Esophagus squamous epithelium (tissue), 4 donors: ENCODE data around the gene HUS1.

Experiments
- POLR2A ChIP-seq, 4 donors: fragments of 450-650 bp; IDR thresholded peaks; one replicate each; pipeline ENCODE4 v1.6.1; 2017; ENCODE audit warnings: antibody characterized with exemption in 4 of 4, mild to moderate bottlenecking in 4 of 4, moderate library complexity in 3 of 4
- TF ChIP-seq, protein P1 (sequence below), 6 experiments: fragments of 450-650 bp in 4 of 6; fragments of 200-600 bp in 2 of 6; sonication (generic) in 2 of 6; IDR thresholded peaks; one replicate each; pipeline ENCODE4 v1.5.1; 2016 to 2019; ENCODE audit warnings: antibody characterized with exemption in 6 of 6, mild to moderate bottlenecking in 4 of 6, moderate library complexity in 4 of 6

- TF ChIP-seq, protein P1, sequence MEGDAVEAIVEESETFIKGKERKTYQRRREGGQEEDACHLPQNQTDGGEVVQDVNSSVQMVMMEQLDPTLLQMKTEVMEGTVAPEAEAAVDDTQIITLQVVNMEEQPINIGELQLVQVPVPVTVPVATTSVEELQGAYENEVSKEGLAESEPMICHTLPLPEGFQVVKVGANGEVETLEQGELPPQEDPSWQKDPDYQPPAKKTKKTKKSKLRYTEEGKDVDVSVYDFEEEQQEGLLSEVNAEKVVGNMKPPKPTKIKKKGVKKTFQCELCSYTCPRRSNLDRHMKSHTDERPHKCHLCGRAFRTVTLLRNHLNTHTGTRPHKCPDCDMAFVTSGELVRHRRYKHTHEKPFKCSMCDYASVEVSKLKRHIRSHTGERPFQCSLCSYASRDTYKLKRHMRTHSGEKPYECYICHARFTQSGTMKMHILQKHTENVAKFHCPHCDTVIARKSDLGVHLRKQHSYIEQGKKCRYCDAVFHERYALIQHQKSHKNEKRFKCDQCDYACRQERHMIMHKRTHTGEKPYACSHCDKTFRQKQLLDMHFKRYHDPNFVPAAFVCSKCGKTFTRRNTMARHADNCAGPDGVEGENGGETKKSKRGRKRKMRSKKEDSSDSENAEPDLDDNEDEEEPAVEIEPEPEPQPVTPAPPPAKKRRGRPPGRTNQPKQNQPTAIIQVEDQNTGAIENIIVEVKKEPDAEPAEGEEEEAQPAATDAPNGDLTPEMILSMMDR (IDR thresholded peaks at IDR 0.05) = no peak
- TF ChIP-seq POLR2A (IDR thresholded peaks at IDR 0.05) = no peak
These were observed 28.0 kb downstream of the HUS1 start for GRCh38 chr7:47951374-47951773.
